Activated gamma-delta T cell treated with anti-CD3 and anti-CD28 coated beads, Interleukin-2, amount 50 U/mL, for 16 hours (primary cell): ENCODE data around the gene KBTBD13.

Experiments
- DNase-seq: peaks from one replicate; pipeline ENCODE4 v3.0.0-alpha.2; 2020; ENCODE audit warnings: low read depth

The KBTBD13 gene

DNA sequence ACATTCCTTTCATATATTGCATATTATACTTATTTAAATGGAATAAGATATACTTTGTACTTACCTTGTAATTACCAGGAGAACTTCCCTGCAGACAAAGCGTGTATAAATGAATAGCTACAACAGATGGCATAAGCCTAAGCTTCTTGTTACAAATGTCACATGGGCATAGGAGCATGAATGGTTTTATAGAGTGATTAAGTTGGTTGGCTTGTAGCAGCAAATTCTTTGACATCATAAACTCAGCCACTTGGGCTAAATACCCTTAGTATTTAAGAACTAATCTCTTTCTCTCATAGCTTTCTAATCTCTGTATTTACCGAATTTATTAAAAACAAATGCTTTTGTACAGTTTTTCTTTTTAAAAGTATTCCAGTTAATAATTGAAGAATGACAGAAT, 38.5 kb downstream of the KBTBD13 start, which contains the start of gene UBAP1L:
UBAP1L (minus strand) TSS at position 115 of the 400 bp plus-strand sequence. CDS start 8,985 bp downstream, outside the sequence.
- no peak for DNase-seq

DNA sequence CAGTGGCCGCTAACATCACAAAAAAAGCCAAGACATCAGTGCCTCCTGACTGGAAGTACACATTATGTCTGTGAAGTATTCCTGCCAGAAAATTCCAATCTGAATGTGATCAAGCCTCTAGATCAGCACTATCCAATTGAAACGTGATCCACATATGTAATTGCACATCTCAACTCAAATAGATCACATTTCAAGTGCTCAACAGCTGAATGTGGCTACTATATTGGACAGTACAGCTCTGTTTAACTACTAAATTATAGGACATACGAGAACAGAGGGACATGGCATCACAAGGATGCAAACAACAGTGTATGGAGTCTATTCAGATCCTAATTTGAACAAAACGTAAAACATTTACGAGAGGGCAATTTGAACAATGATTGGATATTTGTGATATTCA, 39.0 kb downstream of the KBTBD13 start:
- DNase-seq = no peak
